HepG2 (cell line): ENCODE measurements around the gene RNASE7. TPM values are rescaled to one million over a fixed set of nuclear protein-coding genes. Genes with fewer than 3 reads are reported as not detected.

Source experiments
- ATF7-NPFF ChIP-seq: sonication (generic); formaldehyde crosslinking; IDR thresholded peaks from 2 replicates; pipeline ENCODE4 v1.8.1; 2023; ENCODE audit warnings: mild to moderate bottlenecking, low read depth, missing genetic modification reagents, moderate library complexity
- CSRNP2 ChIP-seq: sonication (generic); formaldehyde crosslinking; conservative IDR thresholded peaks from 2 replicates; pipeline ENCODE4 v1.8.0; 2022; ENCODE audit warnings: low read depth, missing genetic modification reagents
- MTA1 ChIP-seq: sonication (generic); formaldehyde crosslinking; IDR thresholded peaks from 2 replicates; pipeline ENCODE4 v1.4.0; 2020; ENCODE audit warnings: missing genetic modification reagents, mild to moderate bottlenecking, borderline replicate concordance
- NFE2 ChIP-seq: sonication (generic); formaldehyde crosslinking; IDR thresholded peaks from 2 replicates; pipeline ENCODE4 v1.4.0; 2020; ENCODE audit warnings: missing genetic modification reagents
- POLR2G ChIP-seq: fragments of 200-400 bp; formaldehyde crosslinking; IDR thresholded peaks from 2 replicates; pipeline ENCODE4 v1.6.1; 2018; ENCODE audit warnings: mild to moderate bottlenecking, low read depth, low read length, moderate library complexity
- SAP130 ChIP-seq: IDR thresholded peaks from 2 replicates; pipeline ENCODE4 v1.6.1; 2016; ENCODE audit warnings: low read depth
- SIN3B ChIP-seq: fragments of 150-350 bp; IDR thresholded peaks from 2 replicates; pipeline ENCODE4 v1.6.1; 2014; ENCODE audit warnings: low read length
- U2AF2 ChIP-seq: fragments of 200-400 bp; formaldehyde crosslinking; IDR thresholded peaks from 2 replicates; pipeline ENCODE4 v1.6.1; 2017; ENCODE audit warnings: low read depth, mild to moderate bottlenecking, low read length
- ZFP91 ChIP-seq: sonication (generic); formaldehyde crosslinking; IDR thresholded peaks from 2 replicates; pipeline ENCODE4 v1.9.0; 2022; ENCODE audit warnings: missing genetic modification reagents, mild to moderate bottlenecking, borderline replicate concordance
- ZNF274 ChIP-seq: sonication (generic); formaldehyde crosslinking; IDR thresholded peaks from 2 replicates; pipeline ENCODE4 v1.5.1; 2020; ENCODE audit warnings: mild to moderate bottlenecking, missing genetic modification reagents
- ZNF562 ChIP-seq: sonication (generic); formaldehyde crosslinking; IDR thresholded peaks from 2 replicates; pipeline ENCODE4 v1.8.0; 2022; ENCODE audit warnings: missing genetic modification reagents, borderline replicate concordance
- ZNF816 ChIP-seq: sonication (generic); formaldehyde crosslinking; IDR thresholded peaks from 2 replicates; pipeline ENCODE4 v1.8.0; 2022; ENCODE audit warnings: missing genetic modification reagents, mild to moderate bottlenecking, borderline replicate concordance
- ZSCAN30 ChIP-seq: sonication (generic); formaldehyde crosslinking; IDR thresholded peaks from 2 replicates; pipeline ENCODE4 v1.5.0; 2020; ENCODE audit warnings: mild to moderate bottlenecking, missing genetic modification reagents
- polyA plus RNA-seq, 8 experiments: library from polyadenylated mRNA; depleted of rRNA in 3 of 8; stranded (reverse) in 7 of 8; unstranded in 1 of 8; fragments of >200 nt; fragmentation: Illumina TruSeq in 4 of 8; extraction: Trizol in 4 of 8; gene quantifications; 2 replicates each; pipeline versions ENCODE4 v1.2.1 to v1.2.3, GENCODE V29; 2011 to 2016; ENCODE audit warnings: low read depth in 4 of 8, missing spikeins in 1 of 8, mixed read lengths in 1 of 8; ENCODE audit not compliant: insufficient read depth in 1 of 8
- total RNA-seq, 5 experiments: library from RNA; depleted of rRNA; stranded (reverse); fragments of >200 nt; fragmentation: Illumina TruSeq; extraction: Trizol; gene quantifications; 2 replicates each; pipeline ENCODE4 v1.2.3, GENCODE V29; 2016; ENCODE audit warnings: low read depth in 1 of 5
- TF ChIP-seq, protein P1 (sequence below): sonication (generic); formaldehyde crosslinking; IDR thresholded peaks from 2 replicates; pipeline ENCODE4 v1.4.0; 2020; ENCODE audit warnings: missing genetic modification reagents

RNASE7 gene
- total and polyA plus RNA-seq, 2 of the 13 experiments (the other 11 are each of a cell fraction or from before 2014, with no cell fraction given): 0.04 TPM; not detected in 1

DNA sequence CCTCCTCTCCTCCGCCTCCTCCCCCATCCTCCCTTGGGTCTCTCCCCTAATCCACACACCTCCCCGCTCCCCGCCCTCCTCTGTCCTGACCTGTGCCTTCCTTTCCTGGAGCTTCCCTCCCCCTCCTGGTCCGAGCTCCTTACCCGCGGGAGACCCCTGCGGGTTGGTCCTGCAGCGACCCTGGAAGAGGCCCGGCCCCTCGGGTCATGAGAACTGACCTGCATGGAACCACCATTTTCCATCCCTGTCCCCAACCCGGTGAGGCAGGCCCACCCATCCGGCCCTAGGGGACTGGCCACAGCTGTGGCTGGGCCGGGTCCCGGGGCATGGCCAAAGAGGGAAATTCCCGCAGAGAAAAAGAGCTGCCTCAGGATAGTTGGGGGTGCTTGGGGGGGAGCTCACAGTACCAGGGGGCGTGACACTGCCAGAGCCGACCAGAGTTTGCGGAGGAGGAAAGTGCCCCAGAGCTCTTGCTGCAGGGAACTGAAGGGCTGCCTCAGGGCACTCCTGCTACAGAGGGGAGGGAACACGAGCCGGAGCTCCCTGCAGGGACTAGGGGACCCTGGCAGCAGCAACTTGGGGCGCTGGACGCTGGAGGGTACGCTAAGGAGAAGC is 28.6 kb downstream of the RNASE7 start (continued):
- no peak for TF ChIP-seq CSRNP2 (CRISPR knock-in tag)
- no peak for TF ChIP-seq U2AF2
- no peak; the same call in 1 of the 2 replicates for TF ChIP-seq ATF7-NPFF (CRISPR knock-in tag)
- 0 out of 2 replicates have a peak, but pooled peaks have one; percentile 56 for TF ChIP-seq ZNF816
- TF ChIP-seq NFE2: no peak
- TF ChIP-seq ZFP91 (CRISPR knock-in tag): peak; percentile 70; the same call in 1 of the 2 replicates
- TF ChIP-seq SAP130 (CRISPR knock-in tag): peak; percentile 65
- peak; percentile 48; the same call in 1 of the 2 replicates for TF ChIP-seq POLR2G
- peak; percentile 58 for TF ChIP-seq ZNF274 (CRISPR knock-in tag)
- no peak for TF ChIP-seq ZSCAN30 (CRISPR knock-in tag)
- peak; percentile 86; the same call in 1 of the 2 replicates for TF ChIP-seq MTA1 (CRISPR knock-in tag)
- no peak for TF ChIP-seq SIN3B
- TF ChIP-seq, protein P1, sequence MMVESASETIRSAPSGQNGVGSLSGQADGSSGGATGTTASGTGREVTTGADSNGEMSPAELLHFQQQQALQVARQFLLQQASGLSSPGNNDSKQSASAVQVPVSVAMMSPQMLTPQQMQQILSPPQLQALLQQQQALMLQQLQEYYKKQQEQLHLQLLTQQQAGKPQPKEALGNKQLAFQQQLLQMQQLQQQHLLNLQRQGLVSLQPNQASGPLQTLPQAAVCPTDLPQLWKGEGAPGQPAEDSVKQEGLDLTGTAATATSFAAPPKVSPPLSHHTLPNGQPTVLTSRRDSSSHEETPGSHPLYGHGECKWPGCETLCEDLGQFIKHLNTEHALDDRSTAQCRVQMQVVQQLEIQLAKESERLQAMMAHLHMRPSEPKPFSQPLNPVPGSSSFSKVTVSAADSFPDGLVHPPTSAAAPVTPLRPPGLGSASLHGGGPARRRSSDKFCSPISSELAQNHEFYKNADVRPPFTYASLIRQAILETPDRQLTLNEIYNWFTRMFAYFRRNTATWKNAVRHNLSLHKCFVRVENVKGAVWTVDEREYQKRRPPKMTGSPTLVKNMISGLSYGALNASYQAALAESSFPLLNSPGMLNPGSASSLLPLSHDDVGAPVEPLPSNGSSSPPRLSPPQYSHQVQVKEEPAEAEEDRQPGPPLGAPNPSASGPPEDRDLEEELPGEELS (CRISPR knock-in tag): no peak; the same call in 1 of the 2 replicates
- TF ChIP-seq ZNF562 (CRISPR knock-in tag): no peak
- TF ChIP-seq, all 625 proteins: peak for 151
